ENCODE data around the gene SLC19A1.
"Not testable (repeated sequence)": the region's sequence is repeated elsewhere in the genome, so short reads cannot be mapped to it uniquely, and the experiment has no call there.

SLC19A1 gene

DNA sequence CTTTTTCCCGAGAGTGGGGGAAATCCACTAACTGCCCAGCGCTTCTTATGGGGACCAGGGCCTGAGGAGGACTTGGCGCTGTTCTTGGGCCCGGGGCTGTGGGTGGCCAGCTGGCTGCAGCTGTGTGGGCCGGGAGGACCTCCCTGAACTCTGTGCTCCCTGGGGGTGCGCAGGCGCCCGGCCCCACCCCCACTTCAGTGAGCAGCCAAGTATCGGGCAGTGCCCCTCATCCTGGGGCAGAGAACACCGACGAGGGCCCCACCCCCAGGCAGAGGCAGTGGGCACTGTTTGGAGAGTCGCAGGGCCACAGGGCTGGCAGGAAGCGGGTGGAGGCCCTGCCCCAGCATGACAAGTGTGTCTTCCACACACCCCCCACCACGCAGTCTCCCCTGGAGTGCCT lies 32.5 kb upstream of the SLC19A1 start:
- Histone ChIP-seq H3K36me3 (ENCODE audit: control insufficient read depth, insufficient read depth, low read length) (no peaks in the 10 kb centered on the region), H3K9me3 (ENCODE audit: control insufficient read depth, low read length) (no peaks in the 10 kb centered on the region), H3K27me3 (ENCODE audit: control insufficient read depth, insufficient read depth, low read length) (peaks cover 7% of the 10 kb centered on the region), H3K4me3 (ENCODE audit: low read length) (no peak overlapping the region), H3K4me1 (ENCODE audit: control insufficient read depth, insufficient read depth, low read length) (no peaks in the 10 kb centered on the region), H3K9ac (ENCODE audit: low read length) (no peak overlapping the region)

DNA sequence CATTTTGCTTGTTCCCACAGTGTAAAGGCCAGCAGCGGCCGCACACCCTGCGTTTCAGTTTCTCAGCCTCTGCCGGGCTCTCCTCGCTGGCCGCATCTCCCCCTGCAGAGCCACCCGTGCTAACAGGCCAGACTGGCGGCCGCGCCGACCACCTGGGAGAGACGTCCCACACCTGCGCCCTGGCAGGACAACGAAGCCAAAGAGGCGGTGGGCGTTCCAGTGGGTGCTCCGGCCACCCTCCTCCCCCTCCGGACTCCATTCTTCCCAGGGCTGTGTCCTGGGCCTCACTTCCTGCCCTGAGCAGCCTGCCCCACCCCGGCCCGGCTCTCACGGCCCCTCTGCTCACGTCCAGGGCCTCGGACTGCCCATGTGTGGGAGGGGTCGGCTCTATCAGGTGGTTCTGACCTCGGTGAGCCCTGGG lies 31.9 kb upstream of the SLC19A1 start:
- peaks cover 7% of the 10 kb centered on the region for H3K27me3 ChIP-seq (ENCODE audit: control insufficient read depth, insufficient read depth, low read length)
- no peaks in the 10 kb centered on the region for H3K9me3 ChIP-seq (ENCODE audit: control insufficient read depth, low read length)
- H3K4me1 ChIP-seq (ENCODE audit: control insufficient read depth, insufficient read depth, low read length): no peaks in the 10 kb centered on the region
- H3K36me3 ChIP-seq (ENCODE audit: control insufficient read depth, insufficient read depth, low read length): no peaks in the 10 kb centered on the region
- no peak overlapping the region for H3K9ac ChIP-seq (ENCODE audit: low read length)
- H3K4me3 ChIP-seq (ENCODE audit: low read length): no peak overlapping the region

DNA sequence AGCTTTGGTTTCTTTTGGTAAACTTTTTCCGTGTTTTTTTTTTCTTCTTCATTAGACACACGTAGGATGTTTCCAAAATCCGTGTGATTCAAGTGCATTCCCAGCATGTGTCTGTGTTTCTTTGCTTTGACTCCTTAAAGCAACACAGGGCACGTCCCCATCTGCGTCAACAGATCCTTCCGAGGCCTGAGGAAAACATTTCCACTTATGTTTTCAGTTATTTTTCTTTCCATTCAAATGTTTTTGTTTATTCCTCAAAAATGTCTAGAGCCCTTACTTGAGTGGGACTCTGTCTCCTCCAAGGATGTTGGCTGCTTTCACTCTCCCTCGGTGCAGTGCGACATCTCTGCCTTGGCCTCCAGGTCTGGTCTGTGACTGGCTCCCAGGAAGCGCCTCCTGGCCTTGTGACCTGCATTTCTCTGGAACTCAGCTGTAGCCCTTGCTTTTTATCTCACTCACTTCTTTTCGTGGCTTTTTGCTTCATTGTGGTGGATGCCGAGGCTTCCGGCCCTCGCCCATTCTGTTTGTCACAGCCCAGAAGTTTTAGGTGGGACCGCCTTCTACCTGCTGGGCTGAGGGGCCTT lies 31.3 kb upstream of the SLC19A1 start:
- Histone ChIP-seq H3K4me3 (ENCODE audit: low read length) (no peak overlapping the region), H3K27me3 (ENCODE audit: control insufficient read depth, insufficient read depth, low read length) (peaks cover 7% of the 10 kb centered on the region), H3K9me3 (ENCODE audit: control insufficient read depth, low read length) (no peaks in the 10 kb centered on the region), H3K36me3 (ENCODE audit: control insufficient read depth, insufficient read depth, low read length) (no peaks in the 10 kb centered on the region), H3K4me1 (ENCODE audit: control insufficient read depth, insufficient read depth, low read length) (no peaks in the 10 kb centered on the region), H3K9ac (ENCODE audit: low read length) (no peak overlapping the region)

DNA sequence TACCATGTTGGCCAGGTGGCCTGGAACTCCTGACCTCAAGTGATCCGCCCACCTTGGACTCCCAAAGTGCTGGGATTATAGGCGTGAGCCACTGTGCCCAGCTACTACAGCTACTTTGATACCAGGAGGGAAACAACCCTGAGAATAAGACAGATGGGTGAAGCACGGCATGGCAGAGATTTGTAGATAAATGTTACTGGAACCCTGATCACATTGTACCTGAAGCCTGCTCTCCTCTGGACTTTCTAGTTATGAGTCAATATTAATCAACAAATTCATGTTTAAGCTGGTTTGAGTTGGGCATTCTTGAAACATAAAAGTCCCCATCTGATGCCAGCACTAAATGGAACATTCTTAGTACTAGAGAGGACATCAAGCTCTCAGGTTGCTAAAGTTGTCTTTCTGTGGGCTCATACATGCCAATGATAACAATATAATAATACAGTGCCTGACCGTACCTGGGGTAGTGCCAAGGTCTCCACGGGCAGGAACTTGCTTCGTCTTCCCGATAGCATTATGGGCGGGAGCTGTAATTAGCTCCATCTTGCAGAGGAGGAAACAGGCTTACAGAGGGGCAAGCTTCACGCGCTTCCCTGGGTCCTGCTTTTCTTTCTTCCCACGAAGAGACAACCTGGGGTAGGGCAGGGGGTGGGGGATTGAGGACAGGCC lies 30.7 kb upstream of the SLC19A1 start:
- H3K9me3 ChIP-seq (ENCODE audit: control insufficient read depth, low read length): no peaks in the 10 kb centered on the region
- H3K9ac ChIP-seq (ENCODE audit: low read length): no peak overlapping the region
- H3K4me1 ChIP-seq (ENCODE audit: control insufficient read depth, insufficient read depth, low read length): no peaks in the 10 kb centered on the region
- H3K27me3 ChIP-seq (ENCODE audit: control insufficient read depth, insufficient read depth, low read length): peaks cover 7% of the 10 kb centered on the region
- no peak overlapping the region for H3K4me3 ChIP-seq (ENCODE audit: low read length)
- H3K36me3 ChIP-seq (ENCODE audit: control insufficient read depth, insufficient read depth, low read length): no peaks in the 10 kb centered on the region

DNA sequence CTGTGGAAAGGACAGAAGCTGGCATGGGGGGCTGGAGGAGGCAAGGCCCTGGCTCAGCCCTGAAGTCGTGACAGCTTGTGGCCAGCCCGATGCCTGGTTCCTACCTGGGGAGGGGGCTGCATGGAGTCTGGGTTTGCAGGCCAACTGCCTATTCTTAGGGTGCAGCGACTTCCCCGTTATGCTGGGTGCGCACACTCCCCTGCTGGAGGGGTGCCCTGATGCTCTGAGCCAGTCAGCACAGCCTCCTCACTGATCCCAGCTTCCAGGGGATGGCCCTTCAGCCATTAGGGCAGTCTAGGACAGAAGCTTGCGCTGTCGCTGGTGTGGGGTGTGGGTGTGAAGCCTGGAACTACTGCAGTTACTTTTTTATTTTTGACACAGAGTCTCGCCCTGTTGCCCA lies 30.0 kb upstream of the SLC19A1 start:
- H3K4me1 ChIP-seq (ENCODE audit: control insufficient read depth, insufficient read depth, low read length): no peaks in the 10 kb centered on the region
- H3K36me3 ChIP-seq (ENCODE audit: control insufficient read depth, insufficient read depth, low read length): no peaks in the 10 kb centered on the region
- H3K9me3 ChIP-seq (ENCODE audit: control insufficient read depth, low read length): no peaks in the 10 kb centered on the region
- no peak overlapping the region for H3K4me3 ChIP-seq (ENCODE audit: low read length)
- H3K9ac ChIP-seq (ENCODE audit: low read length): no peak overlapping the region
- peaks cover 7% of the 10 kb centered on the region for H3K27me3 ChIP-seq (ENCODE audit: control insufficient read depth, insufficient read depth, low read length)

DNA sequence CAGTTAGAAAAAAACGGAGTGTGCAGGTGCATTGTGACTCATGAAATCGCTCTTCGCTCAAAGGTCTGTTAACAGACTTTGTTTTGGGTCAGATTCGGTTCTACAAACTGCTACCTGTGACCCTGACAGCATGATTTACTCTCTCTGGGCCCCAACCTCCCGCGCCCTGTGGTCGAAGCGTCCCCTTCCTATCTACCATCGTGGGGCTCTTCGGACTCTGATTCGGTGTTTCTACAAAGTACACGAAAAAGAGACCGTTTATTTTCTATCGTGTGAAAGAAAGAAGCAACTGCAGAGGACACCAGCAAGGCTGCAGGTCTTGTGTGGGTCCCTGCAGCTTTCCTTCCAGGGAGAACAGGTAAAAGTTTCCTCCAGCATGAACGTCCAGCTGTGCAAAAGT lies 29.4 kb upstream of the SLC19A1 start:
- Histone ChIP-seq H3K9me3 (ENCODE audit: control insufficient read depth, low read length) (no peaks in the 10 kb centered on the region), H3K4me3 (ENCODE audit: low read length) (no peak overlapping the region), H3K27me3 (ENCODE audit: control insufficient read depth, insufficient read depth, low read length) (peaks cover 7% of the 10 kb centered on the region), H3K36me3 (ENCODE audit: control insufficient read depth, insufficient read depth, low read length) (no peaks in the 10 kb centered on the region), H3K9ac (ENCODE audit: low read length) (no peak overlapping the region), H3K4me1 (ENCODE audit: control insufficient read depth, insufficient read depth, low read length) (no peaks in the 10 kb centered on the region)

DNA sequence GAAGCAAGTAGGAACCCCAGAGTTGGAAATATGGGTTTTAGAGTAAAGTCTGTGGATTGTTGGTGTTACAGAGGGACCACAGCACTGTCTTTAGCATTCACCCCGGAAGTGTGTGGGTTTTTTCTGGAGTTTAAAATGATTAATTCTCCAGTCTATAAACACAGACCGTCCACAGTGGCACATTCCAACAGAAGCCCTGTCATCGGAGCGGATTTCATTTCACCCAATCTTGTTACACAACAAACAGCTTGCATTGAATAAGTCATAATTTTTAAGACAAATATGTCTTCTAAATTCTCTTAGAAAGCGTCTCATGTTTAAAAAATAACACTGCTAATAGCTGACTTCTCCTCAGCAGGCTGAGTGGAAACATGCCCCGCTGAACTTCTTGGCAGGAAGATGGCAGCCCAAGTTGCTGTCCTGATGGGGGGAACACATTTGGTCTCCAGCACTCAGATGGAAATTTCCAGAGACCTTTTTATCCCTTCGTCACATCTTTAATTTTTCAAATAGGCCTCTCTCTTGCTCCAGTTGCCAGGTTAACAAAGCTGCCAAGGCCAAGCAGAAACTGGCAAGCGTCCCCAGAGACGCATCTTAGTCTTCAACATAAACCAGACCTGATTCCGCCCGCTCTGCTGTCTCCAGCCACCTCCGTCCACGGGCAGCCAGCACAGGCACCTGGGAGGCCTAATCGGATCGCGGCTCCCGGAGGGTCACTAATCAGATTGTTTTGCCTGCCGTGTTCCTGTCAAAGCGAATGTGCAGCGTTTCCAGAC lies 28.8 kb upstream of the SLC19A1 start:
- Histone ChIP-seq H3K27me3 (ENCODE audit: control insufficient read depth, insufficient read depth, low read length) (peaks cover 7% of the 10 kb centered on the region), H3K9ac (ENCODE audit: low read length) (no peak overlapping the region)

DNA sequence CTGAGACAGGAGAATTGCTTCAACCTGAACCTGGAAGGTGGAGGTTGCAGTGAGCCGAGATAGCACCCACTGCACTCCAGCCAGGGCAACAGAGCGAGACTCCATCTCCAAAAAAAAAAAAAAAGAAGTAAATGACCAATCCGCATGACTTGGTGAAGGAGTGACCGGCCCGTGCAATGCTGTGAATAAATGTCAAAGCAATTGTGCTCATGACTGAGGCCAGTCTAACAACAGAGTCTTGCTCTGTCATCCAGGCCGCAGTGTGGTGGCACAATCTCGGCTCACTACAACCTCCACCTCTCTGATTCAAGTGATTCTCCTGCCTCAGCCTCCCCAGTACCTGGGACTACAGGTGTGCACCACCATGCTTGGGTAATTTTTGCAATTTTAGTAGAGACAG lies 27.8 kb upstream of the SLC19A1 start:
- Histone ChIP-seq H3K4me3 (ENCODE audit: low read length) (no peak overlapping the region), H3K27me3 (ENCODE audit: control insufficient read depth, insufficient read depth, low read length) (peaks cover 7% of the 10 kb centered on the region)

More for the DNA sequence above, 28.8 kb upstream of the SLC19A1 start:
- H3K4me3 ChIP-seq (ENCODE audit: low read length): no peak overlapping the region
- H3K9me3 ChIP-seq (ENCODE audit: control insufficient read depth, low read length): no peaks in the 10 kb centered on the region
- H3K36me3 ChIP-seq (ENCODE audit: control insufficient read depth, insufficient read depth, low read length): no peaks in the 10 kb centered on the region
- H3K4me1 ChIP-seq (ENCODE audit: control insufficient read depth, insufficient read depth, low read length): no peaks in the 10 kb centered on the region

DNA sequence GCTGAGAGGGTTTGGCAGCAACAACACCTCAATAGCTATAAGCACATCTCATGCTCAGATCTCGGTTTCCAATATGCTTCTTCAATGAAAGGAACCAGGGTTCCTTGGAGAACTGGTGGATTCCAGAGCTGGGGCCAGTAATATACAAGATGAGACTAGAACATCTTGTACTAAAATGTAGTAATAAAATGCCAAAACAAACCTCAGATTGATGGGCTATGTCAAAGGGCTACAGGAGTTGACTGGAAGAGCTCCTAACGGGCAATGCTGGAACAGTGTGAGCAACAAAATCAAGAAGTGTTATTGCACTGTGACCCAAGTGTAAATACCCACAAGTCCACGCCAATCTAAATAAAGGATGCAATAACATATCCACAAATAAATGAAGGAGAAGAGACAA lies 26.1 kb upstream of the SLC19A1 start:
- H3K4me1 ChIP-seq (ENCODE audit: control insufficient read depth, insufficient read depth, low read length): no peaks in the 10 kb centered on the region
- H3K9me3 ChIP-seq (ENCODE audit: control insufficient read depth, low read length): no peaks in the 10 kb centered on the region
- peaks cover 7% of the 10 kb centered on the region for H3K27me3 ChIP-seq (ENCODE audit: control insufficient read depth, insufficient read depth, low read length)
- H3K9ac ChIP-seq (ENCODE audit: low read length): no peak overlapping the region
- no peak overlapping the region for H3K4me3 ChIP-seq (ENCODE audit: low read length)
- no peaks in the 10 kb centered on the region for H3K36me3 ChIP-seq (ENCODE audit: control insufficient read depth, insufficient read depth, low read length)

More for the DNA sequence above, 27.8 kb upstream of the SLC19A1 start:
- H3K9me3 ChIP-seq (ENCODE audit: control insufficient read depth, low read length): no peaks in the 10 kb centered on the region
- H3K9ac ChIP-seq (ENCODE audit: low read length): no peak overlapping the region
- no peaks in the 10 kb centered on the region for H3K4me1 ChIP-seq (ENCODE audit: control insufficient read depth, insufficient read depth, low read length)
- no peaks in the 10 kb centered on the region for H3K36me3 ChIP-seq (ENCODE audit: control insufficient read depth, insufficient read depth, low read length)

DNA sequence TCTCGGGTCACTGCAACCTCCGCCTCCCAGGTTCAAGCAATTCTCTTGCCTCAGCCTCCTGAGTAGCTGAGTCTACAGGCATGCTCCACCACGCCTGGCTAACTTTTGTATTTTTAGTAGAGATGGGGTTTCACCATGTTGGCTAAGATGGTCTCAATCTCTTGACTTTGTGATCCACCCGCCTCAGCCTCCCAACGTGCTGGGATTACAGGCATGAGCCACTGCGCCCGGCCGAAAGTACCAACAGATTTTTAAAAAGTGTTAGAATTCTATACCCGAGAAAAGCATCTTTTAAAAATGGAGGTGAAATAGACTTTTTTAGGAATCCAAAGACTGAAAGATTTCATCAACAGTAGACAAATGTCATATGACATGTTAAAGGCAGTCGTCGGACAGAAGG lies 21.9 kb upstream of the SLC19A1 start:
- not testable (repeated sequence) for H3K4me1 ChIP-seq (ENCODE audit: control insufficient read depth, insufficient read depth, low read length); H3K4me3 ChIP-seq (ENCODE audit: low read length); H3K36me3 ChIP-seq (ENCODE audit: control insufficient read depth, insufficient read depth, low read length); H3K27me3 ChIP-seq (ENCODE audit: control insufficient read depth, insufficient read depth, low read length); H3K9ac ChIP-seq (ENCODE audit: low read length); H3K9me3 ChIP-seq (ENCODE audit: control insufficient read depth, low read length)

DNA sequence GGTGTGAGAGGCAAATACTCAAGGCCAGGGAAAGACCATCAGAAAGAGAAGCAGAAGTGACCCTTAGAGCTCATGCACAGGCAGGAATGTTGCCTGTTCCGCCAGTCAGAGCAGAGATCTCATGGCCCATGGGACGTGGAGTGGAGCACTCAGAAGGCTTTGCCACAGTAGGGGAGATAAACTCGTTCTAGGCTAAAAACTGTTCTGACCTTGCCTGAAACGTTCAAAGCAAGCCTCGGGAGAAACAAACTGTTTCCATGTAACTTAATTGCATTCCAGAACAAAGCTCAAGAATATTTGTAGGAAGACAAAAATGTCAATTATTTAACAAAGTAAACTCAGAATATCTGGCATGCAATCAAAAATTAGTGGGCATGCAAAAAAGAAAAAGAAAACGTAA lies 20.7 kb upstream of the SLC19A1 start:
- Histone ChIP-seq H3K4me3 (ENCODE audit: low read length) (no peak overlapping the region), H3K4me1 (ENCODE audit: control insufficient read depth, insufficient read depth, low read length) (no peaks in the 10 kb centered on the region), H3K27me3 (ENCODE audit: control insufficient read depth, insufficient read depth, low read length) (peaks cover 5% of the 10 kb centered on the region), H3K9ac (ENCODE audit: low read length) (no peak overlapping the region), H3K9me3 (ENCODE audit: control insufficient read depth, low read length) (no peaks in the 10 kb centered on the region), H3K36me3 (ENCODE audit: control insufficient read depth, insufficient read depth, low read length) (no peaks in the 10 kb centered on the region)

DNA sequence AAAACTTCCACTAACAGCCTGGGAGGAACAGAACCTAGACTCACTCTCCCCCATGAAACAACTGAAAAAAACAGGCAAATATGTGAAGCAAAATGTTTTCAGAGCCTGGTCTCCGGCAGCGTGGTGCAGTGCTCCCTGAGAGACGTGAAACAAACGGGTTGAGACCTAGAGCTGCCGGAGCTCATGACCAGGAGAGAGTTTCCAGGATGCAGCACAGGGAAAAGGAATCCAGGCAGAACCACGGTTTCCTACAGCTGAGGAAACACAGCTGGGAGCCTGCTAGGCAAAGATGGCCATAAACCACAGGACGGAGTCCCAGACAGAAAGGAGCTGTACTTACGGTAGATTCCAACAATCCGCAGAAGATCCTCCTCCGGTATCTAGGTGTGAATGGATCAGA lies 20.2 kb upstream of the SLC19A1 start:
- Histone ChIP-seq H3K9me3 (ENCODE audit: control insufficient read depth, low read length) (no peaks in the 10 kb centered on the region), H3K9ac (ENCODE audit: low read length) (no peak overlapping the region), H3K36me3 (ENCODE audit: control insufficient read depth, insufficient read depth, low read length) (no peaks in the 10 kb centered on the region), H3K4me3 (ENCODE audit: low read length) (no peak overlapping the region), H3K4me1 (ENCODE audit: control insufficient read depth, insufficient read depth, low read length) (no peaks in the 10 kb centered on the region), H3K27me3 (ENCODE audit: control insufficient read depth, insufficient read depth, low read length) (peaks cover 5% of the 10 kb centered on the region)

All from mucosa of stomach (tissue), 1 donor.